Measurements from ENCODE around the gene MAFB.

- no peak for TF ChIP-seq CTCF (IDR thresholded peaks at IDR 0.05)
- no peak for TF ChIP-seq EP300 (IDR thresholded peaks at IDR 0.05)
Observed at GRCh38 chr20:40715491-40715890, 26.5 kb upstream of the MAFB start.
